Occipital lobe (tissue), 1 donor: ENCODE measurements around the gene GABARAPL2. TPM values are rescaled to one million over a fixed set of nuclear protein-coding genes. Genes with fewer than 3 reads are reported as not detected.

Experiments used
- total RNA-seq: library from RNA; depleted of rRNA; stranded (reverse); fragments of >200 nt; gene quantifications from one replicate; pipeline ENCODE4 v1.2.3, GENCODE V29; 2014

GABARAPL2 gene
- total RNA-seq, 1 donor from 2014 or later, result 80.3 TPM

Other genes starting within 250 kb of the GABARAPL2 start
- gene CFDP1, start 132.9 kb upstream of the GABARAPL2 start, total RNA-seq, result 37.3 TPM
- 30.7 TPM for gene TMEM170A, start 101.7 kb upstream of the GABARAPL2 start, total RNA-seq
- 0.94 TPM for gene CHST6, start 70.9 kb upstream of the GABARAPL2 start, total RNA-seq
- gene CHST5, start 30.3 kb upstream of the GABARAPL2 start, total RNA-seq, result 0.16 TPM
- 17.0 TPM for gene TMEM231, start 10.1 kb upstream of the GABARAPL2 start, total RNA-seq
- gene ADAT1, start 56.9 kb downstream of the GABARAPL2 start, total RNA-seq, result 55.2 TPM
- gene KARS1, start 81.3 kb downstream of the GABARAPL2 start, total RNA-seq, result 79.4 TPM
- 143 TPM for gene TERF2IP, start 81.4 kb downstream of the GABARAPL2 start, total RNA-seq
- not detected for gene CPHXL2, start 110.6 kb downstream of the GABARAPL2 start, total RNA-seq
- gene DUXB, start 135.1 kb downstream of the GABARAPL2 start, total RNA-seq, result not detected
- gene CPHXL, start 160.1 kb downstream of the GABARAPL2 start, total RNA-seq, result not detected